ENCODE results near the gene GBGT1.
A peak's percentile ranks its signal among the peaks of the same experiment; 100 is the strongest.
"Not testable (repeated sequence)": the region's sequence is repeated elsewhere in the genome, so short reads cannot be mapped to it uniquely, and the experiment has no call there.

Gene GBGT1

GRCh38 chr9:133180953-133181352 is 17.2 kb upstream of the GBGT1 start:
- H3K27ac Mint-ChIP-seq, result no peak overlapping the region
- no peaks in the 10 kb centered on the region for H3K36me3 Mint-ChIP-seq (ENCODE audit: low read depth)
- H3K27me3 Mint-ChIP-seq (ENCODE audit: low read depth, poor library complexity), result peaks cover 73% of the 10 kb centered on the region
- no peaks in the 10 kb centered on the region for H3K9me3 Mint-ChIP-seq
- H3K4me3 Mint-ChIP-seq, result no peak overlapping the region
- TF ChIP-seq CTCF (IDR thresholded peaks at IDR 0.05), result no peak
- peaks cover 10% of the 10 kb centered on the region for H3K4me1 Mint-ChIP-seq
- DNase-seq, result no peak

DNA sequence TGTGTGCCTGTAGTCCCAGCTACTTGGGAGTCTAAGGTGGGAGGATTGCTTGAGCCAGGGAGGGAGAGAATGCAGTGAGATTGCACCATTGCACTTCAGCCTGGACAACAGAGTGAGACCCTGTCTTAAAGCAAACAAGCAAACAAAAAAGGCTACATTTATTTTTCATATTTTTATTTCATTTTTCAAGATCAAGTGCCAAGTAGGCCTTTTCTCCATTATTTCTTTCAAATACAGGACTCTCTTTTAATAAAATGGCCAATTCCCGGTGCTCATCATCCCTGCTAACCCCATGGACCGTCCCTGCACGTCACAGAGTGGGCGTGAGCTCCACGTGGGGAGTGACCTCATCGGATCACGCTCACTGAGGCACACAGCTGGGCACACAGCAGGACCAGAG is 9.3 kb upstream of the GBGT1 start:
- H3K4me1 Mint-ChIP-seq, result peaks cover 20% of the 10 kb centered on the region
- no peak overlapping the region for H3K4me3 Mint-ChIP-seq
- H3K36me3 Mint-ChIP-seq (ENCODE audit: low read depth), result no peaks in the 10 kb centered on the region
- TF ChIP-seq CTCF (IDR thresholded peaks at IDR 0.05), result no peak
- no peak overlapping the region for H3K27ac Mint-ChIP-seq
- H3K27me3 Mint-ChIP-seq (ENCODE audit: low read depth, poor library complexity), result peaks cover 45% of the 10 kb centered on the region
- no peak for DNase-seq
- H3K9me3 Mint-ChIP-seq, result no peaks in the 10 kb centered on the region

GRCh38 chr9:133171161-133171961 is 7.6 kb upstream of the GBGT1 start:
- no peak for TF ChIP-seq CTCF (IDR thresholded peaks at IDR 0.05)
- H3K27ac Mint-ChIP-seq, result no peak overlapping the region
- H3K36me3 Mint-ChIP-seq (ENCODE audit: low read depth), result no peaks in the 10 kb centered on the region
- H3K27me3 Mint-ChIP-seq (ENCODE audit: low read depth, poor library complexity), result peaks cover 31% of the 10 kb centered on the region
- H3K4me3 Mint-ChIP-seq, result no peak overlapping the region
- H3K4me1 Mint-ChIP-seq, result peaks cover 27% of the 10 kb centered on the region
- no peaks in the 10 kb centered on the region for H3K9me3 Mint-ChIP-seq
- no peak for DNase-seq

DNA sequence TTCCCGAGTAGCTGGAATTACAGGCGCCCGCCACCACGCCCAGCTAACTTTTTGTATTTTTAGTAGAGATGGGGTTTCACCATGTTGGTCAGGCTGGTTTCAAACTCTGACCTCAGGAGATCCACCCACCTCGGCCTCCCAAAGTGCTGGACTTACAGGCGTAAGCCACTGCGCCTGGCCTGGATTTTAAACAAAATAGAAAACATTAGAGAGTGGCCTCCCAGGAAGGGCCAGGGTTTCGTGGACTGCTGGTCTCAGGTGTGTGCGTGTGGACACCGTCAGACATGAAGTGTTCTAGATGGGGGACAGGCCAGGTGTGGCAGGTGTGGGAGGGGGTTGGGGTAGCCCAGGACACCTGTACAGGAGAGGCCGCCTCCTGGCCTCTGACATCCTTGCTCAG is 7.0 kb upstream of the GBGT1 start:
- no peak overlapping the region for H3K4me3 Mint-ChIP-seq
- no peaks in the 10 kb centered on the region for H3K9me3 Mint-ChIP-seq
- no peak for TF ChIP-seq CTCF (IDR thresholded peaks at IDR 0.05)

GRCh38 chr9:133169687-133170086 is 6.0 kb upstream of the GBGT1 start:
- not testable (repeated sequence) for H3K27ac Mint-ChIP-seq

More for the DNA sequence above, 7.0 kb upstream of the GBGT1 start:
- Mint-ChIP-seq H3K4me1 (peaks cover 27% of the 10 kb centered on the region), H3K36me3 (ENCODE audit: low read depth) (no peaks in the 10 kb centered on the region), H3K27ac (no peak overlapping the region), H3K27me3 (ENCODE audit: low read depth, poor library complexity) (peaks cover 29% of the 10 kb centered on the region)
- no peak for DNase-seq

DNA sequence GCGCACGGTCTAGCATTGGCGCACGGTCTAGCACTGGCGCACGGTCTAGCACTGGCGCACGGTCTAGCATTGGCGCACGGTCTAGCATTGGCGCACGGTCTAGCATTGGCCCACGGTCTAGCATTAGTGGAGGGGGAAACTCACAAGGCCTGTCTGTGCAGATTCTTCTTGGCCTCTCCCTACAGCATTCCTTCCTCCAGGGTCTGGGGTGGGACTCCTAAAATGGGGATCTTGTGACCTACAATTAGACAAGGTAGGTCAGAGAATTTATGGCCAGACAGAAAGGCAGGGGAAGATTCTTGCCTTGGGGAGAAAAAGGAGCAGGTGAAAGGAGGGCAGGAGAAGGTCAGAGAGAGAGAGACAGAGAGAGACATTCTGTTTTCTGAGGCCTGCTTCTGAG is 5.4 kb upstream of the GBGT1 start:
- peaks cover 35% of the 10 kb centered on the region for H3K4me1 Mint-ChIP-seq
- H3K4me3 Mint-ChIP-seq, result no peak overlapping the region
- no peak for DNase-seq
- H3K27ac Mint-ChIP-seq, result peak overlapping the region; percentile 54
- TF ChIP-seq CTCF (IDR thresholded peaks at IDR 0.05), result no peak
- no peaks in the 10 kb centered on the region for H3K36me3 Mint-ChIP-seq (ENCODE audit: low read depth)
- peaks cover 16% of the 10 kb centered on the region for H3K27me3 Mint-ChIP-seq (ENCODE audit: low read depth, poor library complexity)
- no peaks in the 10 kb centered on the region for H3K9me3 Mint-ChIP-seq

More at GRCh38 chr9:133169687-133170086, 6.0 kb upstream of the GBGT1 start:
- not testable (repeated sequence) for DNase-seq; H3K9me3 Mint-ChIP-seq; H3K36me3 Mint-ChIP-seq (ENCODE audit: low read depth); H3K4me3 Mint-ChIP-seq
- peaks cover 33% of the 10 kb centered on the region for H3K4me1 Mint-ChIP-seq
- peaks cover 22% of the 10 kb centered on the region for H3K27me3 Mint-ChIP-seq (ENCODE audit: low read depth, poor library complexity)
